ENCODE results near the gene WSB1. TPM values are rescaled to one million over a fixed set of nuclear protein-coding genes. Genes with fewer than 3 reads are reported as not detected.

Gene WSB1
- total RNA-seq, 1 experiment from 2014 or later: 66.2 TPM

- H3K4me1 ChIP-seq (replicated peaks; ENCODE audit: insufficient read depth): peaks cover 44% of the 10 kb centered on the region
- no peaks in the 10 kb centered on the region for H4K20me1 ChIP-seq (ENCODE audit: insufficient read depth)
- H3K27me3 ChIP-seq (ENCODE audit: insufficient read depth, low read depth): no peaks in the 10 kb centered on the region
- H3K79me2 ChIP-seq (ENCODE audit: low read depth): no peaks in the 10 kb centered on the region
- POLR2A ChIA-PET (ENCODE audit: unreplicated experiment): interaction anchor here (0.6 kb wide), 1 partner anchor 243 kb away, joined by 3 read pairs; no protein-coding TSS in a partner anchor
- intact Hi-C loops (cut with micrococcal nuclease; ENCODE audit: unreplicated experiment): no loop called here
- H3K9me3 ChIP-seq (ENCODE audit: insufficient read depth, low read depth): no peaks in the 10 kb centered on the region
- peaks cover 30% of the 10 kb centered on the region; the same call in 1 of the 2 replicates for H3F3A ChIP-seq (ENCODE audit: insufficient read depth, low read depth)
- TF ChIP-seq CTCF (conservative IDR thresholded peaks at IDR 0.05) (no peak), EZH2 (IDR thresholded peaks at IDR 0.05; ENCODE audit: low read depth) (no peak)
- H2AFZ ChIP-seq: no peak overlapping the region
- no peak for DNase-seq
- H3K27ac ChIP-seq: no peak overlapping the region
- CTCF ChIA-PET: no interaction called here
- H3K36me3 ChIP-seq (ENCODE audit: low read depth): no peaks in the 10 kb centered on the region
- H3K4me2 ChIP-seq: no peak overlapping the region
- H3K9me2 ChIP-seq (ENCODE audit: insufficient read depth): no peaks in the 10 kb centered on the region
- BruUV-seq (replicated peaks): no TSS peak
- H3K4me3 ChIP-seq: no peak overlapping the region
Measured at GRCh38 chr17:27336184-27336583, 42.3 kb downstream of the WSB1 start.

- Histone ChIP-seq H3K4me1 (replicated peaks; ENCODE audit: insufficient read depth) (peaks cover 30% of the 10 kb centered on the region), H3K36me3 (ENCODE audit: low read depth) (no peaks in the 10 kb centered on the region), H3K9me3 (ENCODE audit: insufficient read depth, low read depth) (no peaks in the 10 kb centered on the region), H3K4me2 (no peak overlapping the region), H3K9me2 (ENCODE audit: insufficient read depth) (no peaks in the 10 kb centered on the region), H3F3A (ENCODE audit: insufficient read depth, low read depth) (peaks cover 14% of the 10 kb centered on the region; the same call in 1 of the 2 replicates), H3K27ac (no peak overlapping the region), H4K20me1 (ENCODE audit: insufficient read depth) (no peaks in the 10 kb centered on the region), H3K27me3 (ENCODE audit: insufficient read depth, low read depth) (no peaks in the 10 kb centered on the region), H2AFZ (no peak overlapping the region), H3K79me2 (ENCODE audit: low read depth) (no peaks in the 10 kb centered on the region), H3K4me3 (no peak overlapping the region)
- TF ChIP-seq EZH2 (IDR thresholded peaks at IDR 0.05; ENCODE audit: low read depth) (no peak), CTCF (conservative IDR thresholded peaks at IDR 0.05) (no peak)
- intact Hi-C loops (cut with micrococcal nuclease; ENCODE audit: unreplicated experiment): no loop called here
- no peak for DNase-seq
- no TSS peak for BruUV-seq (replicated peaks)
- CTCF ChIA-PET: no interaction called here
- POLR2A ChIA-PET (ENCODE audit: unreplicated experiment): no interaction called here
Measured at GRCh38 chr17:27338536-27338985, 44.6 kb downstream of the WSB1 start.

- POLR2A ChIA-PET (ENCODE audit: unreplicated experiment): no interaction called here
- DNase-seq: no peak
- no peaks in the 10 kb centered on the region for H3K36me3 ChIP-seq (ENCODE audit: low read depth)
- H3K9me3 ChIP-seq (ENCODE audit: insufficient read depth, low read depth): no peaks in the 10 kb centered on the region
- H3K9me2 ChIP-seq (ENCODE audit: insufficient read depth): no peaks in the 10 kb centered on the region
- H3K4me2 ChIP-seq: peak overlapping the region; percentile 47; the same call in 1 of the 2 replicates
- peaks cover 22% of the 10 kb centered on the region for H3K4me1 ChIP-seq (replicated peaks; ENCODE audit: insufficient read depth)
- no peaks in the 10 kb centered on the region for H3K79me2 ChIP-seq (ENCODE audit: low read depth)
- intact Hi-C loops (cut with micrococcal nuclease; ENCODE audit: unreplicated experiment): no loop called here
- H3K27ac ChIP-seq: 0 out of 2 replicates have a peak overlapping the region, but pooled peaks have one; percentile 59
- CTCF ChIA-PET: interaction anchor here (1.0 kb wide), 1 partner anchor 103 kb away, joined by 4 read pairs; no protein-coding TSS in a partner anchor
- no peaks in the 10 kb centered on the region for H3K27me3 ChIP-seq (ENCODE audit: insufficient read depth, low read depth)
- H3F3A ChIP-seq (ENCODE audit: insufficient read depth, low read depth): peaks cover 12% of the 10 kb centered on the region; the same call in 1 of the 2 replicates
- BruUV-seq (replicated peaks): TSS peak; percentile 28
- TF ChIP-seq CTCF (conservative IDR thresholded peaks at IDR 0.05): no peak
- no peak for TF ChIP-seq EZH2 (IDR thresholded peaks at IDR 0.05; ENCODE audit: low read depth)
- no peak overlapping the region for H2AFZ ChIP-seq
- no peaks in the 10 kb centered on the region for H4K20me1 ChIP-seq (ENCODE audit: insufficient read depth)
- no peak overlapping the region for H3K4me3 ChIP-seq
Measured at GRCh38 chr17:27339198-27339835, 45.4 kb downstream of the WSB1 start.

Measured in PC-9 (cell line).